MG63 (cell line): ENCODE measurements around the gene PHOSPHO2. TPM values are rescaled to one million over a fixed set of nuclear protein-coding genes. Genes with fewer than 3 reads are reported as not detected.
"Not testable (repeated sequence)": the region's sequence is repeated elsewhere in the genome, so short reads cannot be mapped to it uniquely, and the experiment has no call there.

Source experiments
- DNase-seq: peaks from one replicate; pipeline ENCODE4 v3.0.0-alpha.2; 2020
- H3K27me3 ChIP-seq: fragments of 250-450 bp; sonication (Bioruptor Pico); 2 replicates; pipeline ENCODE4 v1.5.1; 2020; ENCODE audit warnings: mild to moderate bottlenecking, moderate library complexity
- H3K36me3 ChIP-seq: fragments of 250-450 bp; sonication (Bioruptor Pico); 2 replicates; pipeline ENCODE4 v1.5.1; 2020; ENCODE audit warnings: mild to moderate bottlenecking, moderate library complexity
- H3K4me3 ChIP-seq: fragments of 250-450 bp; sonication (Bioruptor Pico); 2 replicates; pipeline ENCODE4 v1.5.1; 2020; ENCODE audit warnings: mild to moderate bottlenecking, moderate library complexity
- H3K9me3 ChIP-seq: fragments of 250-450 bp; sonication (Bioruptor Pico); 2 replicates; pipeline ENCODE4 v1.5.1; 2020; ENCODE audit warnings: mild to moderate bottlenecking, moderate library complexity
- total RNA-seq: library from RNA; depleted of rRNA; stranded (reverse); fragments of >200 nt; shearing (Covaris generic); gene quantifications from 2 replicates; pipeline ENCODE4 v1.2.3, GENCODE V29; 2014; ENCODE audit warnings: low replicate concordance

PHOSPHO2 gene
- total RNA-seq, 1 experiment from 2014 or later = 5.1 TPM

- Histone ChIP-seq H3K27me3 (no peaks in the 10 kb centered on the region), H3K9me3 (no peaks in the 10 kb centered on the region), H3K36me3 (no peaks in the 10 kb centered on the region), H3K4me3 (no peak overlapping the region)
- no peak for DNase-seq
These were observed 20.3 kb upstream of the PHOSPHO2 start for GRCh38 chr2:169673921-169674320.

- H3K27me3 ChIP-seq = no peaks in the 10 kb centered on the region
These were observed 17.9 kb upstream of the PHOSPHO2 start for GRCh38 chr2:169676357-169676756.

GRCh38 chr2:169676850-169677249, 17.4 kb upstream of the PHOSPHO2 start:
- no peaks in the 10 kb centered on the region for H3K27me3 ChIP-seq
- DNase-seq = no peak
- H3K36me3 ChIP-seq = no peaks in the 10 kb centered on the region
- no peak overlapping the region for H3K4me3 ChIP-seq
- no peaks in the 10 kb centered on the region for H3K9me3 ChIP-seq

More at GRCh38 chr2:169676357-169676756, 17.9 kb upstream of the PHOSPHO2 start:
- no peak for DNase-seq
- no peaks in the 10 kb centered on the region for H3K36me3 ChIP-seq
- H3K9me3 ChIP-seq = no peaks in the 10 kb centered on the region
- no peak overlapping the region for H3K4me3 ChIP-seq

DNA sequence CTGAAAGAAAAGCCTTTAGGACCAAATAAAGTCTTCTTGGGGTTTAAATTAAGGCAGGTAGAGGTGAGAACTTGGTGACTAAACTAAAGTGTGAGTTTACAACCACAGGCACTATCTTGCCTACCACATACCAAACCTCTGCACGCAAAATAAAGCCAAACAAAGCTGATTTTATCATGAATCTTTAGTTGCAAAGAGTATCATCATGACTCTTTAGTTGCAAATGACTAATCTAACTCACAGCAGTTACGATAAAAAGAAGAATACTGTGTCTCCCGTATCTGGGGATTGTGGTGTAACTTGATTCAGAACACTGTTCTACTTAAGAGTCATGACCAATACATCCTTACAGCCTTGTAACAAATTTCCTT, 11.2 kb upstream of the PHOSPHO2 start:
- H3K4me3 ChIP-seq = no peak overlapping the region
- H3K36me3 ChIP-seq = no peaks in the 10 kb centered on the region
- no peaks in the 10 kb centered on the region for H3K9me3 ChIP-seq
- no peaks in the 10 kb centered on the region for H3K27me3 ChIP-seq
- no peak for DNase-seq

- H3K4me3 ChIP-seq = no peak overlapping the region
- no peak for DNase-seq
- no peaks in the 10 kb centered on the region for H3K27me3 ChIP-seq
- no peaks in the 10 kb centered on the region for H3K36me3 ChIP-seq
- no peaks in the 10 kb centered on the region for H3K9me3 ChIP-seq
These were observed 10.7 kb upstream of the PHOSPHO2 start for GRCh38 chr2:169683425-169684134.

DNA sequence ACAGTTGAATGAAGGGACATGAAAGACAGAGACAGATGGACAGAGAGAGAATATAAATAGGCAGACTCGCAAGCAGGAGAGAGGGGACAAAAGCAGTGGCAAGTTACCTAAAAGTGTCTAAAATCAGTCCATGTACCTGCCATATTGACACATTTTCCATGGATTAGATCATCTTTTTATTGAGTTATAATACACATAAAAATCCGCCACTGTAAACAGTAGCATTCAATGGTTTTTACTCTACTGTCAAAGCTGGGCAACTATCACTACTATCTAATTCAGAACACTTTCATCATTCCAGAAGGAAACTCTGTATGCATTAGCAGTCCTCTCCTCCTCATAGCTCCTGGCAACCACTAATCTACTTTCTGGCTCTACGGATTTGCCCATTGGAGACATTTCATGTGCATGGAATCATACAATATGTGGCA, 10.1 kb upstream of the PHOSPHO2 start:
- Histone ChIP-seq H3K27me3 (no peaks in the 10 kb centered on the region), H3K9me3 (no peaks in the 10 kb centered on the region), H3K4me3 (no peak overlapping the region), H3K36me3 (no peaks in the 10 kb centered on the region)
- no peak for DNase-seq

DNA sequence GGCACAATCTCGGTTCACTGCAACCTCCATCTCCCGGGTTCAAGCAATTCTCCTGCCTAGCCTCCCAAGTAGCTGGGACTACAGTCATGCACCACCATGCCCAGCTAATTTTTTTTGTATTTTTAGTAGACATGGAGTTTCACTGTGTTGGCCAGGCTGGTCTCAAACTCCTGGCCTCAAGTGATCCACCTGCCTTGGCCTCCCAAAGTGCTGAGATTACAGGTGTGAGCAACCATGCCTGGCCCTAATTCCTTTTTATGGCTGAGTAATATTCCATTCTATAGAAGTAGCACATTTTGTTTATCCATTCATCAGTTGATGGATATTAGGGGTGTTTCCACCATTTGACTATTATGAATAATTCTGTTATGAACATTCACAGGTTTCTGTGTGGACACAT, 9.6 kb upstream of the PHOSPHO2 start:
- H3K9me3 ChIP-seq, H3K27me3 ChIP-seq, DNase-seq, H3K36me3 ChIP-seq, H3K4me3 ChIP-seq: not testable (repeated sequence)

DNA sequence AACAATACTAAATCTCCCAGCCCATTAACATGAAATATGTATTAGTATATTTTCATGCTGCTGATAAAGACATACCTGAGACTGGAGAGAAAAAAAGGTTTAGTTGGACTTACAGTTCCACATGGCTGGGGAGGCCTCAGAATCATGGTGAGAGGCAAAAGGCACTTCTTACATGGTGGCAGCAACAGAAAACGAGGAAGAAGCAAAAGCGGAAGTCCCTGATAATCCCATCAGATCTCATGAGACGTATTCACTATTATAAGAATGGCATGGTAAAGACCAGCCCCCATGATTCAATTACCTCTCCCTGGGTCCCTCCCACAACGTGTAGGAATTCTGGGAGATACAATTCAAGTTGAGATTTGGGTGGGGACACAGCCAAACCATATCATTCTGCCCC, 7.4 kb upstream of the PHOSPHO2 start:
- not testable (repeated sequence) for H3K36me3 ChIP-seq, DNase-seq, H3K9me3 ChIP-seq, H3K27me3 ChIP-seq, H3K4me3 ChIP-seq

DNA sequence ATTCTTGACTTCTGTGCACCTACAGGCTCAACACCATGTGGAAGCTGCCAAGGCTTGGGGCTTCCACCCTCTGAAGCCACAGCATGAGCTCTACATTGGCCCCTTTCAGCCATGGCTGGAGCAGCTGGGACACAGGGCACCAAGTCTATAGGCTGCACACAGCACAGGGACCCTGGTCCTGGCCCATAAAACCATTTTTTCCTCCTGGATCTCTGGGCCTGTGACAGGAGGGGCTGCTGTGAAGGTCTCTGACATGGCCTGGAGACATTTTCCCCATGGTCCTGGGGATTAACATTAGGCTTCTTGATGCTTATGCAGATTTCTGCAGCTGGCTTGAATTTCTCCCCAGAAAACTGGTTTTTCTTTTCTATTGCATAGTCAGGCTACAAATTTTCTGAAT, 6.3 kb upstream of the PHOSPHO2 start:
- H3K4me3 ChIP-seq, H3K9me3 ChIP-seq, H3K27me3 ChIP-seq, H3K36me3 ChIP-seq, DNase-seq: not testable (repeated sequence)

DNA sequence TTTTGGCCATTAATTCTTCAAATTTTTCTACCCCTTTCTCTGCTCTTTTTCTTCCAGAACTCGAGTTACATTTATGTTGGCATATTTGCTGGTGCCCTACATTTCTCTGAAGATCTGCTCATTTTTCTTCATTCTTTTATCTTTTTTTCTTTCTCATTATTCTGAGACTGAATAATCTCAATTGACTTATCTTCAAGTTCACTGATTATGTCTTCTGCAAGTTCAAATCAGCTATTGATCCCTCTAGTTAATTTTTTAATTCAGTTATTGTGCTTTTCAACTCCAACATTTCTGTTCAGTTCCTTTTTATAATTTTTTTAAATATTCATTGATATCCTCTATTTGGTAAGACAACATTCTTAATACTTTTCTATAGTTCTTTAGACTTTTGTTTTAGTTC, 3.3 kb upstream of the PHOSPHO2 start:
- H3K27me3 ChIP-seq = no peaks in the 10 kb centered on the region
- no peaks in the 10 kb centered on the region for H3K9me3 ChIP-seq
- no peak for DNase-seq
- no peak overlapping the region for H3K4me3 ChIP-seq
- no peaks in the 10 kb centered on the region for H3K36me3 ChIP-seq

- H3K9me3 ChIP-seq = no peaks in the 10 kb centered on the region
- no peaks in the 10 kb centered on the region for H3K27me3 ChIP-seq
- no peak for DNase-seq
- no peaks in the 10 kb centered on the region for H3K36me3 ChIP-seq
- H3K4me3 ChIP-seq = no peak overlapping the region
These were observed 1.6 kb upstream of the PHOSPHO2 start for GRCh38 chr2:169692718-169693117.

DNA sequence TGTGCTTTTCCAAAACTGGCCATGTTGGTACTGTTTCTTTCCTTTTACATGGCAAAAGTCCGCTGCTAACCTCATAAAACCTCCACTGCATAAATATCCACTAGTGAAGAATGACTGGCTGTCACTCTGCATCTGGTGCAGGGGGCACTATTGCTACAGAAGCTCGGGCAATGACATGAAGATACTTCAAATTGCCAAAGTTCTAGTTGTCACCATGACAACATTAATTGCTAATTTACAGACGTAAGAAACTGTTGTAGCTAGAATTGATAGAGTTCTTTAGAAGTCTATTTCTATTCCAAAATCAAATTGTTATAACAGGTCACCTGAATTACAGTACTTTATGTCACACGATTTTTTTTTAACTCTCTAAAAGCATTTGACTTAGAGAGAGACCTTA, 909 bp upstream of the PHOSPHO2 start:
- Histone ChIP-seq H3K9me3 (no peaks in the 10 kb centered on the region), H3K36me3 (no peaks in the 10 kb centered on the region), H3K27me3 (no peaks in the 10 kb centered on the region), H3K4me3 (no peak overlapping the region; the same call in 1 of the 2 replicates)
- DNase-seq = no peak

- no peaks in the 10 kb centered on the region for H3K27me3 ChIP-seq
- no peaks in the 10 kb centered on the region for H3K9me3 ChIP-seq
- no peak for DNase-seq
- H3K4me3 ChIP-seq = peak overlapping the region; percentile 82
- no peaks in the 10 kb centered on the region for H3K36me3 ChIP-seq
These were observed 608 bp downstream of the PHOSPHO2 start for GRCh38 chr2:169694894-169695260.

GRCh38 chr2:169696381-169696780, 2.1 kb downstream of the PHOSPHO2 start:
- Histone ChIP-seq H3K36me3 (peaks cover 2% of the 10 kb centered on the region; the same call in 1 of the 2 replicates), H3K4me3 (no peak overlapping the region), H3K27me3 (no peaks in the 10 kb centered on the region), H3K9me3 (no peaks in the 10 kb centered on the region)
- DNase-seq = no peak

- not testable (repeated sequence) for H3K36me3 ChIP-seq, H3K27me3 ChIP-seq, DNase-seq, H3K4me3 ChIP-seq, H3K9me3 ChIP-seq
These were observed 4.9 kb downstream of the PHOSPHO2 start for GRCh38 chr2:169699173-169699572.

DNA sequence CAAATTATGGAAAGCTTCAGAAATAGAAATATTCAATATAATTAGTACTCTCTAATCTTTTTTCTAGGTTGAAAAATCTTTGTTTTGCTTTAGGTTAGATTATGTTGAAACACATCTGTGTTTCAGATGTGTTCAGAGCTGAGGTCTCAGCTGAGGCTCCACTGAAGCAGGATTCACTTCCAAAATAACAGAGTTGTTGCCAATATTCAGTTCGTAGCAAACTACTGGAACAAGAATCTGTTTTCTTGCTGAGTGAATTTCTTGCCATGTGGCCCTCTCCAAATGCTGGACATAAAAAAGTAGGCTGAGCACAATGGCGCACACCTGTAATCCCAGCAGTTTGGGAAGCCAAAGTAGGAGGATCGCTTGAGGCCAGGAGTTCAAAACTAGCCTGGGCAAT, 8.7 kb downstream of the PHOSPHO2 start:
- DNase-seq = no peak

GRCh38 chr2:169704160-169704708, 10.0 kb downstream of the PHOSPHO2 start:
- H3K27me3 ChIP-seq = no peaks in the 10 kb centered on the region
- H3K4me3 ChIP-seq = no peak overlapping the region
- H3K36me3 ChIP-seq = peaks cover 2% of the 10 kb centered on the region
- DNase-seq = no peak
- no peaks in the 10 kb centered on the region for H3K9me3 ChIP-seq

More for the DNA sequence above, 8.7 kb downstream of the PHOSPHO2 start:
- Histone ChIP-seq H3K4me3 (no peak overlapping the region), H3K9me3 (no peaks in the 10 kb centered on the region), H3K36me3 (peaks cover 2% of the 10 kb centered on the region), H3K27me3 (no peaks in the 10 kb centered on the region)

GRCh38 chr2:169705927-169706326, 11.7 kb downstream of the PHOSPHO2 start:
- Histone ChIP-seq H3K4me3 (no peak overlapping the region), H3K36me3 (peaks cover 1% of the 10 kb centered on the region), H3K27me3 (no peaks in the 10 kb centered on the region), H3K9me3 (no peaks in the 10 kb centered on the region)
- DNase-seq = no peak
